DND-41 (cell line): Measurements from ENCODE around the gene FGF14.

Experiments
- ATAC-seq: fragments of 200-7000 bp; cut with Tn5 transposase; 3 replicates; pipeline ENCODE4 v1.9.1; 2021; ENCODE audit warnings: low read depth; ENCODE audit not compliant: insufficient read depth
- DNase-seq: peaks from one replicate; pipeline ENCODE4 v3.0.0-alpha.2; 2020
- H2AFZ ChIP-seq: 2 replicates; pipeline ENCODE4 v1.6.0; 2012; ENCODE audit warnings: low read depth, low read length
- H3K27ac ChIP-seq: 2 replicates; pipeline ENCODE4 v1.5.1; 2012; ENCODE audit warnings: low read length, inconsistent platforms
- H3K27me3 ChIP-seq: fragments of 200-600 bp; sonication (generic); 2 replicates; pipeline ENCODE4 v1.6.0; 2012; ENCODE audit warnings: low read length, mild to moderate bottlenecking, inconsistent platforms; ENCODE audit not compliant: insufficient read depth, poor library complexity
- H3K36me3 ChIP-seq: 2 replicates; pipeline ENCODE4 v1.5.1; 2012; ENCODE audit warnings: low read length, inconsistent platforms; ENCODE audit not compliant: insufficient read depth
- H3K4me1 ChIP-seq: 2 replicates; pipeline ENCODE4 v1.5.1; 2012; ENCODE audit warnings: mild to moderate bottlenecking, low read length; ENCODE audit not compliant: insufficient read depth
- H3K4me2 ChIP-seq: 2 replicates; pipeline ENCODE4 v1.6.0; 2012; ENCODE audit warnings: mild to moderate bottlenecking, moderate library complexity, low read length, inconsistent platforms; ENCODE audit not compliant: insufficient read depth
- H3K4me3 ChIP-seq, 2 experiments: fragments of 200-600 bp in 1 of 2; shearing (Covaris generic) in 1 of 2; 2 replicates each; pipeline ENCODE4 v1.5.1; 2012 to 2016; ENCODE audit warnings: inconsistent platforms in 2 of 2, low read length in 2 of 2, mild to moderate bottlenecking in 2 of 2, low read depth in 1 of 2, moderate library complexity in 1 of 2
- H3K79me2 ChIP-seq: 2 replicates; pipeline ENCODE4 v1.6.0; 2012; ENCODE audit warnings: low read length, inconsistent platforms; ENCODE audit not compliant: insufficient read depth
- H3K9ac ChIP-seq: 2 replicates; pipeline ENCODE4 v1.6.0; 2012; ENCODE audit warnings: low read depth, mild to moderate bottlenecking, inconsistent platforms, low read length, moderate library complexity
- H3K9me3 ChIP-seq: 2 replicates; pipeline ENCODE4 v1.5.1; 2012; ENCODE audit warnings: low read length, moderate library complexity, mild to moderate bottlenecking, inconsistent platforms; ENCODE audit not compliant: insufficient read depth, severe bottlenecking
- H4K20me1 ChIP-seq: 2 replicates; pipeline ENCODE4 v1.6.0; 2012; ENCODE audit warnings: low read length; ENCODE audit not compliant: insufficient read depth
- EZH2 ChIP-seq: IDR thresholded peaks from 3 replicates; pipeline ENCODE4 v1.6.1; 2012; ENCODE audit warnings: borderline replicate concordance, low read depth, mild to moderate bottlenecking, moderate library complexity, low read length, inconsistent platforms; ENCODE audit not compliant: severe bottlenecking
- TF ChIP-seq, protein P1 (sequence below): IDR thresholded peaks from 2 replicates; pipeline ENCODE4 v1.5.1; 2012; ENCODE audit warnings: borderline replicate concordance, low read length, moderate library complexity, mild to moderate bottlenecking; ENCODE audit not compliant: poor library complexity, severe bottlenecking; ENCODE audit errors: extremely low read depth

FGF14 gene

DNA sequence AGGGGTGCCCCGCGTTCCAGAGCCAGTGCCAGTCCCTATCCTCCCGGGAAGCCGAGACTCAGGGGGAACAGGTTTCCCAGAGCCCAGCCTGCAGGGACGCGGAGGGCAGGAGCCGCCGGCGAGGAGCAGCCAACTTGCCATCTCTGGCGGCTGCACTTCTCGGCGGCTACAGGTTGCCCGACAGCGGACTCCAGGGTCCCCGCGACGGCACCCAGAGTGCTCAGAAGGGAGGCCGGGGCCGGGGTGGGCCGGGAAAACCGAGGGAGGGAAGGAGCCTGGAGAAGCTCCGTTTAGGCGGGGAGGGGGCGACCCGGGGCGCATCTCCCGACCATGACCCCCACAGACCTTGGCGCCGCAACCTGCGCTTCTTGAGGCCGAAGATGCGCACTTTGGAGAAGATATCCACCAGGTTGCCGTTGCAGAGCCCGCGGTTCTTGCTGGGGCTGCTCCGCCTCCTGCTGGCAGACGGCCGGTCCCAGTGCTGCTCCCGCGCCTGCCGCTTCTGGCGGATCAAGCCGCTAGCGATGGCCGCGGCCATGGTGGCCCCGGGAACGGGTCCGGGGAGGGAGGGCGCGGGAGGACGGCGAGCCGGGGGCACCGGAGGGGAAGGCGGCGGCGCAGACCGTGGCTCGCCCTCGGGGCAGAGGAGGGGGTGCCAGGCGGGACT is 485.6 kb downstream of the FGF14 start:
- no peaks in the 10 kb centered on the region for H4K20me1 ChIP-seq
- H3K4me2 ChIP-seq: no peak overlapping the region
- H3K9ac ChIP-seq: no peak overlapping the region
- no peak for DNase-seq
- no peak overlapping the region for H2AFZ ChIP-seq
- no peaks in the 10 kb centered on the region for H3K27me3 ChIP-seq
- H3K79me2 ChIP-seq: no peaks in the 10 kb centered on the region
- no peak for ATAC-seq
- no peaks in the 10 kb centered on the region for H3K9me3 ChIP-seq
- no peak for TF ChIP-seq EZH2
- TF ChIP-seq, protein P1, sequence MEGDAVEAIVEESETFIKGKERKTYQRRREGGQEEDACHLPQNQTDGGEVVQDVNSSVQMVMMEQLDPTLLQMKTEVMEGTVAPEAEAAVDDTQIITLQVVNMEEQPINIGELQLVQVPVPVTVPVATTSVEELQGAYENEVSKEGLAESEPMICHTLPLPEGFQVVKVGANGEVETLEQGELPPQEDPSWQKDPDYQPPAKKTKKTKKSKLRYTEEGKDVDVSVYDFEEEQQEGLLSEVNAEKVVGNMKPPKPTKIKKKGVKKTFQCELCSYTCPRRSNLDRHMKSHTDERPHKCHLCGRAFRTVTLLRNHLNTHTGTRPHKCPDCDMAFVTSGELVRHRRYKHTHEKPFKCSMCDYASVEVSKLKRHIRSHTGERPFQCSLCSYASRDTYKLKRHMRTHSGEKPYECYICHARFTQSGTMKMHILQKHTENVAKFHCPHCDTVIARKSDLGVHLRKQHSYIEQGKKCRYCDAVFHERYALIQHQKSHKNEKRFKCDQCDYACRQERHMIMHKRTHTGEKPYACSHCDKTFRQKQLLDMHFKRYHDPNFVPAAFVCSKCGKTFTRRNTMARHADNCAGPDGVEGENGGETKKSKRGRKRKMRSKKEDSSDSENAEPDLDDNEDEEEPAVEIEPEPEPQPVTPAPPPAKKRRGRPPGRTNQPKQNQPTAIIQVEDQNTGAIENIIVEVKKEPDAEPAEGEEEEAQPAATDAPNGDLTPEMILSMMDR: no peak
- H3K36me3 ChIP-seq: no peaks in the 10 kb centered on the region
- H3K4me1 ChIP-seq: no peaks in the 10 kb centered on the region
- no peak overlapping the region for H3K4me3 ChIP-seq
- no peak overlapping the region for H3K27ac ChIP-seq

DNA sequence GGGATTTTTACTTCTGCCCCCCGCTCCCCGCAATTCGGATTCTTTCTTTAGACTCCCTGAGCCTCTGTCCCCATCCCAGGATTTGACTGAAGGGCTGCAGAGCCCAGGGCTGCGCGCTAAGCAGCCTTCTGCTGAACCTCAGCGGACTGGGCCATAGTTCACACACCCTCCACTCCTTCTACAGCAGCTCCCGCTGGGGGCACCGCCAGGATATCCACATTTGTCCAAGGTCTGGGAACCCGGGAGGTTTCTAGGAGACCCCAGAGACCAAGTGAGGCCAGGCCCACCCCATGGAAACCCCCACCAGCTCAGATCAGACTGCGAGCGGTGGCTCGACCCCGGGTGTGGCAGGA is 486.1 kb downstream of the FGF14 start:
- no peak overlapping the region for H3K9ac ChIP-seq
- no peaks in the 10 kb centered on the region for H3K4me1 ChIP-seq
- no peak overlapping the region for H2AFZ ChIP-seq
- H4K20me1 ChIP-seq: no peaks in the 10 kb centered on the region
- no peaks in the 10 kb centered on the region for H3K9me3 ChIP-seq
- DNase-seq (no peak), ATAC-seq (no peak)
- TF ChIP-seq, protein P1: no peak
- no peak for TF ChIP-seq EZH2
- no peaks in the 10 kb centered on the region for H3K79me2 ChIP-seq
- H3K27me3 ChIP-seq: no peaks in the 10 kb centered on the region
- no peak overlapping the region for H3K4me3 ChIP-seq
- H3K36me3 ChIP-seq: no peaks in the 10 kb centered on the region
- no peak overlapping the region for H3K27ac ChIP-seq
- no peak overlapping the region for H3K4me2 ChIP-seq

DNA sequence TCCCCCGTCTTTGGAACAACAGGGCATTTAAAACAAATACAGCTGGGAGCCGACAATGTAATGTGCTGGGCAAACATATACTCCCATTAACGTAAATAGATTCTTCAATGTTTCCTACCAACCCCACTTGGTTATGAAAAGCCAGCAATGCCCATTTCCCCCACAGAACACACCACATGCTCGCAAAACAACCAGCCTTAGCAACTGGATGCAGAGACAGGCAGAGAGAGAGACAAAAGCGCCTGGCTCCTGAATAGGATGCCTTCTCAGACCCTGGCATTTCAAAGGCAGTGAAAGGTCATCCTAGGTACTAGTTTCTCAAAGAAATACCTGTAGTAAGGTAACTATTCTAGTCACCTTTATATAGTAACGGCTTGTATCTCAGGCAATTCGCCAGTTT is 486.5 kb downstream of the FGF14 start:
- H2AFZ ChIP-seq: no peak overlapping the region
- TF ChIP-seq EZH2: no peak
- TF ChIP-seq, protein P1: no peak
- H3K27ac ChIP-seq: no peak overlapping the region
- no peaks in the 10 kb centered on the region for H3K9me3 ChIP-seq
- ATAC-seq (no peak), DNase-seq (no peak)
- H3K4me1 ChIP-seq: no peaks in the 10 kb centered on the region
- H3K4me3 ChIP-seq: no peak overlapping the region
- no peak overlapping the region for H3K4me2 ChIP-seq
- H3K9ac ChIP-seq: no peak overlapping the region
- no peaks in the 10 kb centered on the region for H3K27me3 ChIP-seq
- H3K79me2 ChIP-seq: no peaks in the 10 kb centered on the region
- H3K36me3 ChIP-seq: no peaks in the 10 kb centered on the region
- no peaks in the 10 kb centered on the region for H4K20me1 ChIP-seq
